K562 (cell line): ENCODE measurements around the gene FTH1. TPM values are rescaled to one million over a fixed set of nuclear protein-coding genes. Genes with fewer than 3 reads are reported as not detected.

Experiments
- ARNT ChIP-seq, 2 experiments: fragments of 450-650 bp; IDR thresholded peaks; 2 replicates each; pipeline ENCODE4 v1.6.1; 2016; ENCODE audit warnings: mild to moderate bottlenecking in 1 of 2
- CC2D1A ChIP-seq: fragments of 450-650 bp; IDR thresholded peaks from 2 replicates; pipeline ENCODE4 v1.6.1; 2017; ENCODE audit warnings: mild to moderate bottlenecking
- ELF4 ChIP-seq: fragments of 450-650 bp; formaldehyde crosslinking; IDR thresholded peaks from 2 replicates; pipeline ENCODE4 v1.4.0; 2022; ENCODE audit warnings: missing genetic modification characterization
- ERF ChIP-seq: fragments of 450-650 bp; formaldehyde crosslinking; IDR thresholded peaks from 2 replicates; pipeline ENCODE4 v1.4.0; 2020; ENCODE audit warnings: mild to moderate bottlenecking, mixed read lengths
- GATAD2A ChIP-seq: fragments of 450-650 bp; IDR thresholded peaks from 2 replicates; pipeline ENCODE4 v1.6.1; 2017
- KDM2B ChIP-seq: fragments of 250-450 bp; sonication (Bioruptor Pico); IDR thresholded peaks from 2 replicates; pipeline ENCODE4 v1.8.0; 2021; ENCODE audit warnings: mild to moderate bottlenecking, moderate library complexity
- MAFF ChIP-seq: IDR thresholded peaks from 2 replicates; pipeline ENCODE4 v1.6.1; 2012; ENCODE audit warnings: low read length, improper control_type of control experiment
- MEF2A ChIP-seq: IDR thresholded peaks from 2 replicates; pipeline ENCODE4 v1.6.1; 2011; ENCODE audit warnings: low read depth, mild to moderate bottlenecking, low read length, moderate library complexity; ENCODE audit not compliant: control insufficient read depth
- NCOA4 ChIP-seq: fragments of 450-650 bp; IDR thresholded peaks from 2 replicates; pipeline ENCODE4 v1.6.1; 2018; ENCODE audit warnings: mild to moderate bottlenecking; ENCODE audit not compliant: partially characterized antibody
- RBBP5 ChIP-seq: fragments of 200-600 bp; sonication (generic); IDR thresholded peaks from 2 replicates; pipeline ENCODE4 v1.6.1; 2012; ENCODE audit warnings: borderline replicate concordance, mild to moderate bottlenecking, low read length, control low read depth, inconsistent platforms; ENCODE audit not compliant: insufficient read depth, poor library complexity, severe bottlenecking
- RBM17 ChIP-seq: fragments of 200-400 bp; formaldehyde crosslinking; IDR thresholded peaks from 2 replicates; pipeline ENCODE4 v1.6.1; 2017; ENCODE audit warnings: low read depth, mild to moderate bottlenecking, low read length, borderline replicate concordance
- SP1 ChIP-seq: sonication (generic); formaldehyde crosslinking; IDR thresholded peaks from 2 replicates; pipeline ENCODE4 v1.8.1; 2022; ENCODE audit warnings: mild to moderate bottlenecking, missing genetic modification reagents
- TOE1 ChIP-seq, 2 experiments: fragments of 450-650 bp in 1 of 2; sonication (generic) in 1 of 2; formaldehyde crosslinking in 1 of 2; IDR thresholded peaks; 2 replicates each; pipeline versions ENCODE4 v1.7.1 to v1.8.0; 2016 to 2022; ENCODE audit warnings: borderline replicate concordance in 2 of 2, mild to moderate bottlenecking in 2 of 2, antibody characterized with exemption in 1 of 2, inconsistent platforms in 1 of 2, low read depth in 1 of 2, missing genetic modification reagents in 1 of 2, moderate library complexity in 1 of 2
- TSC22D4 ChIP-seq: fragments of 450-650 bp; IDR thresholded peaks from 2 replicates; pipeline ENCODE4 v1.6.1; 2016; ENCODE audit warnings: missing genetic modification characterization, missing biosample characterization, control low read depth
- XRCC5 ChIP-seq: fragments of 200-400 bp; formaldehyde crosslinking; IDR thresholded peaks from 2 replicates; pipeline ENCODE4 v1.6.1; 2017; ENCODE audit warnings: low read depth, mild to moderate bottlenecking, low read length
- ZNF12 ChIP-seq: sonication (generic); formaldehyde crosslinking; IDR thresholded peaks from 2 replicates; pipeline ENCODE4 v1.4.0; 2020; ENCODE audit warnings: mild to moderate bottlenecking, missing genetic modification reagents
- ZNF133 ChIP-seq: fragments of 250-450 bp; sonication (Bioruptor Pico); IDR thresholded peaks from 2 replicates; pipeline ENCODE4 v1.4.0; 2020; ENCODE audit warnings: mild to moderate bottlenecking
- ZNF354B ChIP-seq: fragments of 250-450 bp; sonication (Bioruptor Pico); IDR thresholded peaks from 2 replicates; pipeline ENCODE4 v1.4.0; 2020
- ZNF408 ChIP-seq: fragments of 250-450 bp; sonication (Bioruptor Pico); IDR thresholded peaks from 2 replicates; pipeline ENCODE4 v1.4.0; 2020; ENCODE audit warnings: low read depth, mild to moderate bottlenecking, moderate library complexity
- ZNF639 ChIP-seq, 2 experiments: fragments of 200-800 bp in 1 of 2; sonication (Bioruptor generic) in 1 of 2; sonication (generic) in 1 of 2; formaldehyde crosslinking in 1 of 2; IDR thresholded peaks in 1 of 2; conservative IDR thresholded peaks in 1 of 2; 2 replicates each; pipeline versions ENCODE4 v1.5.0 to v1.6.1; 2016 to 2020; ENCODE audit warnings: missing compliant biosample characterization in 1 of 2, missing genetic modification characterization in 1 of 2, missing genetic modification reagents in 1 of 2
- ZNF699 ChIP-seq: fragments of 250-450 bp; sonication (Bioruptor Pico); IDR thresholded peaks from 2 replicates; pipeline ENCODE4 v1.8.0; 2021; ENCODE audit warnings: mild to moderate bottlenecking, moderate library complexity; ENCODE audit not compliant: insufficient replicate concordance
- ZNF780A ChIP-seq: fragments of 250-450 bp; sonication (Bioruptor Pico); IDR thresholded peaks from 2 replicates; pipeline ENCODE4 v1.5.0; 2021; ENCODE audit warnings: mild to moderate bottlenecking
- ZNF79 ChIP-seq: fragments of 250-450 bp; sonication (Bioruptor Pico); IDR thresholded peaks from 2 replicates; pipeline ENCODE4 v1.4.0; 2020; ENCODE audit warnings: low read depth, mild to moderate bottlenecking, moderate library complexity
- ZZZ3 ChIP-seq: fragments of 450-650 bp; IDR thresholded peaks from 2 replicates; pipeline ENCODE4 v1.6.1; 2016; ENCODE audit warnings: antibody characterized with exemption, mild to moderate bottlenecking, moderate library complexity
- polyA plus RNA-seq, 8 experiments: library from polyadenylated mRNA; depleted of rRNA in 4 of 8; stranded (reverse) in 5 of 8; unstranded in 3 of 8; fragments of >200 nt; fragmentation: Nextera tagmentation in 2 of 8; fragmentation: Illumina TruSeq in 1 of 8; extraction: Ambion mirVana in 2 of 8; extraction: Trizol in 1 of 8; gene quantifications; 2 replicates each; pipeline versions ENCODE4 v1.2.1 to v1.2.3, GENCODE V29; 2011 to 2014; ENCODE audit warnings: inconsistent platforms in 1 of 8, missing spikeins in 1 of 8
- total RNA-seq, 7 experiments: library from RNA; depleted of rRNA in 6 of 7; stranded (reverse); fragments of >200 nt in 6 of 7; fragmentation: Illumina TruSeq in 2 of 7; extraction: Trizol in 2 of 7; gene quantifications; 2 replicates each; pipeline versions ENCODE4 v1.2.1 to v1.2.3, GENCODE V29; 2011 to 2021; ENCODE audit warnings: low replicate concordance in 1 of 7
- TF ChIP-seq, protein P1 (sequence below), 2 experiments: fragments of 250-450 bp in 1 of 2; fragments of 450-650 bp in 1 of 2; sonication (Bioruptor Pico) in 1 of 2; IDR thresholded peaks; 2 replicates each; pipeline versions ENCODE4 v1.6.1 to v1.8.0; 2016 to 2021; ENCODE audit warnings: mild to moderate bottlenecking in 2 of 2, moderate library complexity in 2 of 2, missing compliant biosample characterization in 1 of 2, missing genetic modification characterization in 1 of 2
- TF ChIP-seq, protein P2 (sequence below): fragments of 450-650 bp; IDR thresholded peaks from 2 replicates; pipeline ENCODE4 v1.6.1; 2016

The FTH1 gene
- total and polyA plus RNA-seq, 9 of the 15 experiments (the other 6 are each of a cell fraction or from before 2014, with no cell fraction given), result 370 to 3,146 (median 802) TPM

GRCh38 chr11:61967116-61967923, at the start of gene FTH1 (continued):
- TF ChIP-seq TSC22D4 (tag) (no peak), RBM17 (no peak), ERF (no peak), MAFF (no peak), XRCC5 (no peak), ZNF79 (CRISPR knock-in tag) (no peak), ZNF354B (CRISPR knock-in tag) (no peak), NCOA4 (no peak), ZNF133 (CRISPR knock-in tag) (no peak), GATAD2A (no peak), ZNF639 (CRISPR knock-in tag; conservative IDR thresholded peaks at IDR 0.05 in 1 of 2, IDR thresholded peaks at IDR 0.05 in 1 of 2) (peak in 1 of 2 experiments; percentile 86; a peak in 2 of 4 replicates), ZNF12 (CRISPR knock-in tag) (no peak; the same call in none of the 2 replicates), CC2D1A (no peak), SP1 (CRISPR knock-in tag) (peak; percentile 91), ZNF408 (CRISPR knock-in tag) (no peak), MEF2A (0 out of 2 replicates have a peak, but pooled peaks have one; percentile 11), ZNF699 (no peak), ZZZ3 (no peak), ARNT (IDR thresholded peaks at IDR 0.05) (no peak), KDM2B (no peak), ZNF780A (CRISPR knock-in tag) (no peak), ELF4 (CRISPR knock-in tag) (no peak), RBBP5 (no peak), TOE1 (IDR thresholded peaks at IDR 0.05; ENCODE audit: borderline replicate concordance) (no peak), TOE1 (CRISPR knock-in tag; IDR thresholded peaks at IDR 0.05; ENCODE audit: borderline replicate concordance, low read depth) (peak; percentile 93; the same call in 1 of the 2 replicates)
- TF ChIP-seq, protein P1, sequence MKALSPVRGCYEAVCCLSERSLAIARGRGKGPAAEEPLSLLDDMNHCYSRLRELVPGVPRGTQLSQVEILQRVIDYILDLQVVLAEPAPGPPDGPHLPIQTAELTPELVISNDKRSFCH (CRISPR knock-in tag; IDR thresholded peaks at IDR 0.05), result no peak
- TF ChIP-seq, protein P1 (tag; IDR thresholded peaks at IDR 0.05), result no peak
- TF ChIP-seq, protein P2, sequence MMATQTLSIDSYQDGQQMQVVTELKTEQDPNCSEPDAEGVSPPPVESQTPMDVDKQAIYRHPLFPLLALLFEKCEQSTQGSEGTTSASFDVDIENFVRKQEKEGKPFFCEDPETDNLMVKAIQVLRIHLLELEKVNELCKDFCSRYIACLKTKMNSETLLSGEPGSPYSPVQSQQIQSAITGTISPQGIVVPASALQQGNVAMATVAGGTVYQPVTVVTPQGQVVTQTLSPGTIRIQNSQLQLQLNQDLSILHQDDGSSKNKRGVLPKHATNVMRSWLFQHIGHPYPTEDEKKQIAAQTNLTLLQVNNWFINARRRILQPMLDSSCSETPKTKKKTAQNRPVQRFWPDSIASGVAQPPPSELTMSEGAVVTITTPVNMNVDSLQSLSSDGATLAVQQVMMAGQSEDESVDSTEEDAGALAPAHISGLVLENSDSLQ, result no peak
